Natural killer cell treated with Interleukin-12 subunit alpha and Interleukin-12 subunit beta and Interleukin-15 and Interleukin-18, amount 100 ng/mL, for 72 hours (primary cell): ENCODE measurements around the gene PGAM2. TPM values are rescaled to one million over a fixed set of nuclear protein-coding genes. Genes with fewer than 3 reads are reported as not detected.
"Not testable (repeated sequence)": the region's sequence is repeated elsewhere in the genome, so short reads cannot be mapped to it uniquely, and the experiment has no call there.

Experiments
- ATAC-seq, 2 donors: fragments of 150-1000 bp; cut with Tn5 transposase in 1 of 2; sonication (Bioruptor Pico), chemical (Tn5 transposase) in 1 of 2; 2 replicates each; pipeline ENCODE4 v1.10.0; 2021
- DNase-seq: peaks from one replicate; pipeline ENCODE4 v3.0.0; 2022; ENCODE audit warnings: low spot score
- H3K27ac Mint-ChIP-seq, 2 donors: 1 replicate in 1 of 2; 2 replicates in 1 of 2; pipeline ENCODE4 v1.8.0; 2022; ENCODE audit warnings: mixed read lengths in 2 of 2, mild to moderate bottlenecking in 1 of 2, moderate library complexity in 1 of 2
- H3K27me3 Mint-ChIP-seq, 2 donors: 1 replicate in 1 of 2; 2 replicates in 1 of 2; pipeline ENCODE4 v1.8.0; 2022; ENCODE audit warnings: mixed read lengths in 2 of 2
- H3K36me3 Mint-ChIP-seq: one replicate; pipeline ENCODE4 v1.8.0; 2022; ENCODE audit warnings: mixed read lengths
- H3K4me1 Mint-ChIP-seq, 2 donors: 1 replicate in 1 of 2; 2 replicates in 1 of 2; pipeline ENCODE4 v1.8.0; 2022; ENCODE audit warnings: low read depth in 2 of 2, mixed read lengths in 2 of 2, mild to moderate bottlenecking in 1 of 2
- H3K4me3 Mint-ChIP-seq: one replicate; pipeline ENCODE4 v1.8.0; 2022; ENCODE audit warnings: mixed read lengths
- H3K9me3 Mint-ChIP-seq: 2 replicates; pipeline ENCODE4 v1.8.0; 2022; ENCODE audit warnings: mixed read lengths
- total RNA-seq, 2 donors: library from RNA; stranded (reverse); gene quantifications; one replicate each; pipeline ENCODE4 v1.2.3, GENCODE V29; 2022

The PGAM2 gene
- total RNA-seq, 2 donors from 2014 or later = not detected

DNA sequence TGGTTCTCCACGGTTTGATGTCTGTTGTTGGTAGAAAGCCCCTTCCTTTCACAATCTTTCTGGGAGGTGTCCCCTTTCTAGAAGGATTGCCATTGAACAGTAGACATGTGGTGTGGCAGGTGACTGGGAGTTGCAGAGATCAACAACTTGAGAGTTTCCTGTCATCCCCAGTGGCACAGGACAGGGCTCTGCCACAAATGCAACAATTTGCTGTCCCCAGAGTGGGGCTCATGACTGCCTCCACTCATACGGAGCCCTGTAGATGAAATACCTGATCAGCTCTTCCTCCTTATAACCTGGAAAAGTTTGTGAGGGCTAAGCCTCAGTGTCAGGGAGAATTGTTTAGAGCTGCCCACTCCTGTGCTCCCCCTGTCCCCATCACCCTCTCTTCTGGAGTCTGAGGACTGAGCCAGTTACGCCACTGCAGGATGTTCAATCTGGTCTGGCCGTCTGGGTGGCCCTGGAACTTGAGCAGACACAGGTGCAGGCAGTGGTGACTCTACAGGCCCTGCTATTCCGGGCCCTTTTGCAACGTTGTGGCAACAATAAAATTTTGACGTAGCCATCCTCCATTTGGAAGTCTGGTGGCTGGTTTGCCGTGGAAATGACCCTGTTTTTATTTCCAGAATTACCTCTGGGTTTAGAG lies 14.3 kb downstream of the PGAM2 start:
- peak; percentile 52 for DNase-seq
- ATAC-seq = no peak
- Mint-ChIP-seq H3K27ac (no peak overlapping the region), H3K9me3 (no peaks in the 10 kb centered on the region), H3K4me3 (no peak overlapping the region), H3K27me3 (no peaks in the 10 kb centered on the region), H3K4me1 (peaks cover 29 to 35% of the 10 kb centered on the region in 2 donors), H3K36me3 (peaks cover 25% of the 10 kb centered on the region)

DNA sequence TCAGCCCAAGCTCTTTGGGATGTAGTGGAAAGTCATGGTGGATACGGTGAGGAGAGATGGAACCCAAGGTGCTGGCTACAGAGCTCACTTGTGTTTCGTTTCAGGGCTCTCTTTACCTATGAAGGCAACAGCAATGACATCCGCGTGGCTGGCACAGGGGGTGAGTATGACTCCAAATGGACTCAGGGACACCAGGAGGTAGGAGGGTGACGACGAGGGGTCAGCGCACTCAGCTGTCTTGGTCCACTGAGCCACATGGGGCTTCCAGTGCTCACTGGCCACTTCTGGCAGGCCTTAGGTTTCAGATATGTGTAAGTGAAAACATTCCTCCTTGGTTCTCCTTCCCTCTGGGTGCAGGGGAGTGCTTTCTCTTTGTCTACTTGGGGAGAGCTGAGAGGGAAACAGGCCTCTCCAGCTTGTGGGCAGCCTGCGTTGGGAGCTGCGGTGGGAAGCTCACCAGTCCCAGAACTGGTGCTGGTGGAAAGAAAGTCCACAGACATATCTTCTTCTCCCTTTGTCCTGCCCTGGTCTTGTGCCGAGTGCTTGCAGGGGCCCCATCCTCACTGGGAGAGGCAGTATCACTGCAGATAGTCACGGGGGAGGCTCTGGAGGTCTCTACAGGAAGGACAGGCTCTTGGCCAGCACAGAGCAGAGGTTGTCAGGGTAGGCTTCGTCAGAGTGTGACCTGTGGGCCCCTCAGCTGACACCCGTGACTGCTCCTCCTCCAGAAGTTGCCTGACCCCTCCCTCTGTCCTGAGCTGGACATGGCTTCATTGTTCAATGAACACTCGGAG lies 15.0 kb downstream of the PGAM2 start:
- Mint-ChIP-seq H3K4me3 (no peak overlapping the region), H3K4me1 (peaks cover 30 to 38% of the 10 kb centered on the region in 2 donors), H3K9me3 (no peaks in the 10 kb centered on the region), H3K27me3 (no peaks in the 10 kb centered on the region), H3K36me3 (peaks cover 27% of the 10 kb centered on the region), H3K27ac (no peak overlapping the region)
- DNase-seq (peak; percentile 22), ATAC-seq (no peak)

DNA sequence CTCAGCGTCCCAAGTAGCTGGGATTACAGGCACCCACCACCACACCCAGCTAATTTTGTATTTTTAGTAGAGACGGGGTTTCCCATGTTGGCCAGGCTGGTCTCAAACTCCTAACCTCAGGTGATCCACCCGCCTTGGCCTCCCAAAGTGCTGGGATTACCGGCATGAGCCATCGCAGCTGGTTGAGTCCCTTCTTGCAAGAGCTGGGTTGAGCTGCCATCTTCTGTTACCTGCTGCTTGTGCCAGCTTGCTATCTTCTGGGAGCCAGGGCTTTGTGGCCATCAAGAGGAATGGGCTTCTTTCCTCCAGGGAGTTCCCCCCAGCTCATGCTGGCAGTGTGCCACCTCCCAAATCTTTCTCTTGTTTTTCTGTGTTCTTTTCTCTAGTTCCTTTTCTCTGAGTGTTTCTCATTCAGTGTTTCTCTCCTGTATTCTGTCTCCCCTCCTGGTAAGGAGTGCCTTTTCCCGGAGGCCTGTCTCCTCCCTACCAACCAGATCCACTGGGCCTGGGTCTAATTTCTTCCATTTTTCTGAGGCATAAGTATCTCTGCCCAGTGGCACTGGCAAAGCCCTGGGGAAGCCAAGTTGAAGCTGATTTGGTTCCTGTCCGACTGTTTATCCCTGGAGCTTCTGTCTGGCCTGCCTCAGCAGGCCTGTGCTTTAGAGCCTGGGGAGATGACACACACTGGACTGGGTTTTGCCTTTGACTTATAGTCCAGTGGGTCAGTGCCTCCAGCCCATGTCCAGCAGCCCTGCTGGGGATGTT lies 17.2 kb downstream of the PGAM2 start:
- H3K9me3 Mint-ChIP-seq = no peaks in the 10 kb centered on the region
- H3K4me1 Mint-ChIP-seq = peaks cover 37 to 42% of the 10 kb centered on the region in 2 donors
- no peaks in the 10 kb centered on the region for H3K27me3 Mint-ChIP-seq
- peaks cover 21% of the 10 kb centered on the region for H3K36me3 Mint-ChIP-seq
- H3K4me3 Mint-ChIP-seq = peak overlapping the region; percentile 40
- peak; percentile 32 for DNase-seq
- no peak for ATAC-seq
- peak overlapping the region; percentile 42 to 47 for H3K27ac Mint-ChIP-seq

DNA sequence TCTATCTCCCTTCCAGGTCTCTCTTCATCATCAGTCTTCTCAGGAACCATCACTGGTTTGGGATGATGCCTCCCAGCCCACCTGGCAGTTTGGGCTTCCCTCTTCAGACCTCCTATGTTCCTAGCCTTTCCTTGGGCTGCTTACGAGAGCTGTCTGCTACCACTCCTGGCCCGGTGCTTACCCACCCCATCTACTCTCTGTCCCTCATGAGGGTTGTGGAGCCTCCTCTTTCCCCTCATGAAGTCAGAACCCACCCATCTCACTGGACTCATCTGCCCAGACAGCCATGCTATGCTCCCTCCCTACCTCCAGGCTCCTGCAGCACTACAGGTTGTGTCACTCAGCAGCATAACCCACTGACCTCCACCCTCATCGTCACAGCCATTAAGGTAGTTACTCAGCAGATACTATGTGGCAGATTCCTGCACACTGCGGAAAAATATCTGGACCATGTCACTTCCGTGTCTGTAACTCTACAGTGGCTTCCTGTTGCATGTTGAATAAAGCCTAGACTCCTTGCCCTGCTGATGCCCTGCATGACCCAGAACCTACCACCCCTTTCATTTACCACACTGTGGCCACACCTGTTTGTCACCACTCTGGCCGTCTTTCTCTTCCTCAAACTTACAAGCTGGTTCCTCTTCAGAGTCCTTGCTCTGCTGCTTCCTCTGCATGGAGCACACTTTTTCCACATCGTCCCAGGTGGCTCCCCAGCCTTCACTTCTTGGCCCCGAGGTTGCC lies 18.9 kb downstream of the PGAM2 start:
- H3K27me3 Mint-ChIP-seq = no peaks in the 10 kb centered on the region
- no peak for DNase-seq

DNA sequence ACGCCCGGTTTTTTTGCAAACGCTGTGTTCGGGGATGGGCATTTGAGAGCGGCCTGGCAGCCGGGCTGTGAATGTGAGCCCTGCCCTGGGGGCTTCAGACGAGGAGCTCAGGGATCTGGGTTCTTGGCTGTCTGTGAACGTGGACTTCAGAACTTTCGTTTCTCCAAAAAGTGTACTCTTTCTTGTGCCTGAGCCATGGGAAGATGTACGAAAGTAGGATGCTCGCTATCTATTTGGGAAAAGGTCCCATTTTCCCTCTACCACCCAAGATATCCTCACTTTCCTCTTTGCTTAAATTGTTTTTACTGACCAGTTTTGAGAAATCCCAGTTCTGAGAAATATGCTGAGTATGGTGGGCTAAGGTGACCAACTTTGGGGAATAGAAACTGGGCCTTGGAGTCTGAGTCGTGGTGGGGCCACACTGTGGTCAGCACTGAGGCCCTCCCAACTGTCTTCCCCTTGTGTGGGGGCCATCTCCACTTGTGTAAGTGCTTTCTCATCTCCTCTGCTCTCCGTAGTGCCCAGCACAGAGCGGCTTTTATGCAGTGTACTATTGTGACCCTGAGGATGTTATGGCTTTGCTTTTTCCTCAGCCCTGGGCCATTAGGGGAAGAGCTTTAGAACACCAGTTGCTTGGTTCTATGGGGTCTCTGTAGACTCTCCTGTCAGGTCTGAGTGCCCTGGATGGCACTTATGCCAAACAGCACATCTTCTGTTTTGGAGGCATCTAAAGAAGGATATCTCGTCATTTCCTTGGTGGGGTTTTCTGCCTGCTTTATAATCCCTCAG lies 19.9 kb downstream of the PGAM2 start:
- H3K36me3 Mint-ChIP-seq = peaks cover 21% of the 10 kb centered on the region
- H3K4me3 Mint-ChIP-seq = peak overlapping the region; percentile 91
- H3K27ac Mint-ChIP-seq = peak overlapping the region; percentile 87 to 92
- no peaks in the 10 kb centered on the region for H3K9me3 Mint-ChIP-seq
- no peak for DNase-seq
- peaks cover 43% of the 10 kb centered on the region in 2 donors for H3K4me1 Mint-ChIP-seq
- no peaks in the 10 kb centered on the region for H3K27me3 Mint-ChIP-seq
- ATAC-seq = peak in 1 of 2 donors; percentile 27

More for the DNA sequence above, 18.9 kb downstream of the PGAM2 start:
- ATAC-seq = peak; percentile 50 to 65
- peak overlapping the region; percentile 87 to 92 for H3K27ac Mint-ChIP-seq
- H3K36me3 Mint-ChIP-seq = peaks cover 21% of the 10 kb centered on the region
- H3K4me1 Mint-ChIP-seq = peaks cover 37 to 42% of the 10 kb centered on the region in 2 donors
- peak overlapping the region; percentile 91 for H3K4me3 Mint-ChIP-seq
- no peaks in the 10 kb centered on the region for H3K9me3 Mint-ChIP-seq

DNA sequence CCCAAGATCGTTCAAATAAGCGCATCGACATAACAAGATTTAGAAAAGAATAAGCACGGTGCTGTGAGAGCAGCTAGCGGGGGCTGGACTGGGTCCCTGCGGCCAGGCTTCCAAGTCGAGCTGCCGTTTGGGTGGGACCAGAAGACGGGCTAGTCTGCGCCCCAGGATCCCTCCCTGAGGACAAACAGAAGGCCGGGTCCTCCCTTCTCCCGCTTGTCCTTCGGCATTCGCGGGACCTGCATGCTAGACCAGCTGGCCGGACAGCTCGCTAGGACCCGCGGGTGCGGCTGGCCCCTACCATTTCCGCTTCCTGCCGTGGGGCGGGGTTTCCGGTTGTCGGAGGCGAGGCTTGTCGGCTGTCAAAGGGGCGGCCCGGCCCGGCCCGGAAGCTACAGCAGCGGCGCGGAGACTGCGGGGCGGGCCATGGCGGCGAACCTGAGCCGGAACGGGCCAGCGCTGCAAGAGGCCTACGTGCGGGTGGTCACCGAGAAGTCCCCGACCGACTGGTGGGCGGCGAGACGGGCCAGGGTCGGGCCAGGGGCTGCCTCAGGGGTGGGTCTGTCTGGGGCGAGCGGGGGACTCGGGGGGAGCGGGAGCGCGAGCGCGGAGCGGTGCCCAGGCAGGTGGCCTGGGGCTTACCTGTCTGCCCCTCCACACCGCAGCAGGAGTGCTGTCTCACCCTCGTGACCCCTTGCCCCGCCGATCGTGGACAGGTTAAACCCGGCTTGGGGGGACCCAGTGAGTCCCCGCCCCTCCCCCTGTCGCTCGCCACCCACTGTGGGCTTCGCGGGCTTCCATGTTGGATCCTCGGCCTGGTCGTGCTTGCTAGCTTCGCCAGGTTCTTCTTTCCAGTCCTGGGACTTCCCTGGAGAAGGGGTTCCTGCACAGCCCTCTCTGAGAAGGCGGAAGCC lies 20.8 kb downstream of the PGAM2 start, which contains the start of gene DBNL:
Gene DBNL (plus strand): TSS at position 388 of the 911 bp plus-strand sequence. CDS start 36 bp downstream, at position 424.
- ATAC-seq (peak; percentile 88 to 95), DNase-seq (peak; percentile 96)
- H3K27me3 Mint-ChIP-seq = no peaks in the 10 kb centered on the region
- peak within 1 kb of the TSS; percentile 91 for H3K4me3 Mint-ChIP-seq
- H3K27ac Mint-ChIP-seq = peak within 1 kb of the TSS; percentile 87 to 92
- H3K9me3 Mint-ChIP-seq = no peaks in the 10 kb centered on the region
- H3K4me1 Mint-ChIP-seq = peaks cover 39 to 43% of the 10 kb centered on the region in 2 donors
- H3K36me3 Mint-ChIP-seq = peaks cover 21% of the 10 kb centered on the region

DNA sequence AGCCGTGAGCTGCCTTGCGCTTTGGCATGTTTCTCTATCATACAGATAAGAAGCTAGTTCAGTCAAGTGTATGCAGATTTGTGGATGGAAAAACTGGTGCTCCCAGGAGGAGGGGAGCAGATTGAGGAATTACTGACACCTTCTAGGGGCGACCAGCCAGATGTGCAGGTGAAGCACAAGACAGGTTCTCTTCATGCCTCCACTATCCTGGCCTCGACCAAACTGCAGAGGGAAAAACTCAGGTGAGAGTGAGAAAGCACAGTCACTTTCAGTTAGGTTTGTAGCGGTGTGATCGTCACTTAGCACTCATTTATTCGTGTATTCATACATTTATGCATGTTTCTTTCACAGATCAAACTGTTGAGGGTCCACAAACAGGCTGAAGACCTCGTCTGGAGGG lies 21.5 kb downstream of the PGAM2 start:
- H3K9me3 Mint-ChIP-seq = no peaks in the 10 kb centered on the region
- peaks cover 37 to 43% of the 10 kb centered on the region in 2 donors for H3K4me1 Mint-ChIP-seq
- no peaks in the 10 kb centered on the region for H3K27me3 Mint-ChIP-seq
- H3K4me3 Mint-ChIP-seq = peak overlapping the region; percentile 91
- H3K27ac Mint-ChIP-seq = peak overlapping the region; percentile 87 to 92
- peaks cover 21% of the 10 kb centered on the region for H3K36me3 Mint-ChIP-seq
- ATAC-seq (no peak), DNase-seq (no peak)

DNA sequence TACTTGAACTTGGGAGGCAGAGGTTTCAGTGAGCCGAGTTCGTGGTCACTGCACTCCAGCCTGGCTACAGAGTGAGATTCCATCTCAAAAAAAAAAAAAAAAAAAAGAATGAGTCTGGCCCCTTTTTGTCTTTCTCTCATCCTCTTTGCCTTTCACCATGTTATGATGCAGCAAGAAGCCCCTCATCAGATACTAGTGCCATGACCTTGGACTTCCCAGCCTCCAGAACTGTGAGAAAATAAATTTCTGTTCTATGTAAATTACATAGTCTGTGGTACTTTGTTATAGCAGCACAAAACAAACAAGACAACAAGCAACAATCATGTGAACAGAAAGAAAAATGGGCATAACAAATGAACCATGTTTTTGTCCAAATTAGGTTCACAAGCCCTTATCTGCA lies 23.1 kb downstream of the PGAM2 start:
- Mint-ChIP-seq H3K27me3 (no peaks in the 10 kb centered on the region), H3K36me3 (peaks cover 17% of the 10 kb centered on the region), H3K27ac (no peak overlapping the region), H3K4me1 (peaks cover 28 to 33% of the 10 kb centered on the region in 2 donors), H3K4me3 (peak overlapping the region; percentile 39), H3K9me3 (no peaks in the 10 kb centered on the region)
- DNase-seq = no peak
- no peak for ATAC-seq

DNA sequence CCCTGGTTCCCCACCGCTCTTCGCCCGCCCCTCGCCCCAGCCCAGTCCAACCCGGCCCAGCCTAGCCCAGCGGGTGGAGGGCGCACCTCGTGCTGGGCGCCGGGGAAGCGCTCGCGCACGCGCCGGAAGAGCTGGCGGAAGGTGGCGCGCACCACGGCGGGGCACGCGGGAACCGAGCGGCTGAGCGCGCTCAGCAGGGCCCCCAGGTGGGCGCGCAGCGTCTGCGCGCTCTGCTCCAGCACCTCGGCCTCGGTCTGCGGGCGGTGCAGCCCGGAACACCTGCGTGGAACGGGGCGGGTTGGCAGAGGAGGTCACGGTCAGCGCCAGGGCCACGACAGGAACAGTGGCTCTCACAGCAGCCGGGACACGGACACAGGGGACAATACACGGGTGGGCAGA lies 24.9 kb downstream of the PGAM2 start:
- Mint-ChIP-seq H3K4me3 (peak overlapping the region; percentile 85), H3K27ac (peak overlapping the region in 1 of 2 donors; percentile 62), H3K4me1 (peaks cover 11 to 15% of the 10 kb centered on the region in 2 donors)
- not testable (repeated sequence) for H3K9me3 Mint-ChIP-seq, H3K36me3 Mint-ChIP-seq, DNase-seq, H3K27me3 Mint-ChIP-seq
- peak; percentile 69 to 72 for ATAC-seq

DNA sequence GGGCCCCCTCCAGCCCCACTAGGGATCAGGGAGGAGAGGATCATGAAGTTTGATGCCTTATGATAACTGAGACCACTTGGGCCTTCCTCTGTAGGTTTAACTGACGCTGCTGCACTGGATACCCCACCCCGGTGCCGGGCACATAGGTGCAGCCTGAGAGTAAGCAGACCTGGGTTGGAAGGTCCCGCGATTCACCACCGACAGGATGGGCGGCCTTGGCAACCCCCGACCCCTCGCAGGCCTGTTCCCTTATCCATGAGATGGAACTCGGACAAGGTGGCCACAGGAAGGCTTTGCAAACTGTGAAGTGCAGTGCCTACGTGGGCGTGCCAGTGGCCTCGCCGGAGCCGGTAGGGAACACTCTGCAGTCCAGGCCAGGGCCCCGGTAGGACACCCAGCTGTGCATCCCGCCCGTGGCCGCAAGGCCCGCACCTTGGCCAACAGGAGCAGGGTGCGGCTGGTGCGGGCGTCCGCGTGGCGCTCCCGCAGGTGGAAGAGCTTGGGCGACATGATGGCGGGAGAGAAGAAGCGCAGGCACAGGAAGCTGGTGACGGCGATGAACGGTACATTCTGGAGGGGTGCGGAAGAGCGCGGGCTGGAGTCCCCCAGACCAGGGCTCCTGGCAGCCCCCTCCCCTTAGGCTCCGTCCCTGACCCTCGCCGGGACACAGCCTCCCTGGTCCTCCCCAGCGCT lies 25.4 kb downstream of the PGAM2 start:
- H3K4me3 Mint-ChIP-seq, H3K36me3 Mint-ChIP-seq, H3K27me3 Mint-ChIP-seq, H3K9me3 Mint-ChIP-seq, DNase-seq: not testable (repeated sequence)
- peaks cover 9 to 12% of the 10 kb centered on the region in 2 donors for H3K4me1 Mint-ChIP-seq
- H3K27ac Mint-ChIP-seq = peak overlapping the region in 1 of 2 donors; percentile 62
- peak in 1 of 2 donors; percentile 23 for ATAC-seq

DNA sequence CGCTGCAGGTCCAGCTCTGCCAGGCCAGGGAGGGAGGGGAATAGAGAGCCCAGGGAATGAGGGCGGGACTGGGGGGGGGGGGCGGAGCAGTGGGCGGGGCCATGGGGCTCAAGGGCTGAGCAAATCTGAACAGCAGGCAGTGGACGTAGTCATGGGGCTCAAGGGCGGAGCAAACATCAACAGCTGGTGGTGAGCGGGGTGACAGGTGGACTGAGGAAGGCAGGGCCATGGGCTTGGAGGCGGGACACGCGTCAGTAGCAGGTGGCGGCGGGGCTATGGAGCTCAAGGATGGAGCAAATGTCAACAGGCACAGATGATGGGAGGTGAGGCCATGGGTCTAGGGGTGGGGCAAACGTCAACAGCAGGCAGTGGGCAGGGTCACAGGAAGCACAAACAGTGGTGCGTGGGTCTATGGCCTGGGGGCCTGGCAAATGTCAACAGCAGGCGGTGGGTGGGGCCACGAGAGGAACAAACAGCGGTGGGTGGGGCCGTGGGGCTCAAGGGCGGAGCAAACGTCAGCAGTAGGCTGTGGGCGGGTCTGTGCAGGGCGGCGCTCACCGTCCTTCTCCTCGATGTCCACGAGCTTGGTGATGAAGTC lies 26.3 kb downstream of the PGAM2 start:
- not testable (repeated sequence) for H3K9me3 Mint-ChIP-seq, H3K27ac Mint-ChIP-seq, H3K36me3 Mint-ChIP-seq, H3K27me3 Mint-ChIP-seq
- peak; percentile 86 for DNase-seq
- Mint-ChIP-seq H3K4me3 (peak overlapping the region; percentile 60), H3K4me1 (peaks cover 8 to 11% of the 10 kb centered on the region in 2 donors)
- peak; percentile 85 to 89 for ATAC-seq
